ENCODE measurements around the gene GRAP2. TPM values are rescaled to one million over a fixed set of nuclear protein-coding genes. Genes with fewer than 3 reads are reported as not detected.

The GRAP2 gene
- total and polyA plus RNA-seq, 9 of the 15 experiments (the other 6 are each of a cell fraction or from before 2014, with no cell fraction given): 4.8 to 88.7 (median 60.4) TPM

DNA sequence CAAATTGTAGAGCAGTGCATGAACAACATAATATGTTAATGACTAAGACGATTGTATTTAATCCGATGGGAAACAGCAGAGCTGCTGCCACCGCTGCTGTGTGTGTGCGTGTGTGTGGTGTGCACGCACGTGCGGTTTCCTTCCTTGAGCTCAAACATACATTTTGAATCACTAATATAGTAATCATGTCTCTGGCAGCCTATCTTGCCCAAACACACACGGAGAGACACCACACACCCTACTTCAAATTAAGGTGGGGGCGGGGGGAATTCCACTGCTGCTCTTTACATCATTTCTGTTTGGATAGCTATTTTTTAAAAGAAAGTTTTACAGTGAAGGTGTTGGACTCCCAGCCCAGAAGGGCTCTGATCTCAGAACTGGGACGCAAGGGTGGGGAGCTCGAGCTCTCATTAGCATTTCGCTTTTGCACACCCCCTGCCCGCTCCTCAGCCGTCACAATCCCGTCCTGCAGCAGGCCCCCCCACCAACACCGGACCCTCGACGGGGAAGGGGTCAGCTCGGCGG is 93.2 kb downstream of the GRAP2 start (continued):
- TF ChIP-seq, protein P1, sequence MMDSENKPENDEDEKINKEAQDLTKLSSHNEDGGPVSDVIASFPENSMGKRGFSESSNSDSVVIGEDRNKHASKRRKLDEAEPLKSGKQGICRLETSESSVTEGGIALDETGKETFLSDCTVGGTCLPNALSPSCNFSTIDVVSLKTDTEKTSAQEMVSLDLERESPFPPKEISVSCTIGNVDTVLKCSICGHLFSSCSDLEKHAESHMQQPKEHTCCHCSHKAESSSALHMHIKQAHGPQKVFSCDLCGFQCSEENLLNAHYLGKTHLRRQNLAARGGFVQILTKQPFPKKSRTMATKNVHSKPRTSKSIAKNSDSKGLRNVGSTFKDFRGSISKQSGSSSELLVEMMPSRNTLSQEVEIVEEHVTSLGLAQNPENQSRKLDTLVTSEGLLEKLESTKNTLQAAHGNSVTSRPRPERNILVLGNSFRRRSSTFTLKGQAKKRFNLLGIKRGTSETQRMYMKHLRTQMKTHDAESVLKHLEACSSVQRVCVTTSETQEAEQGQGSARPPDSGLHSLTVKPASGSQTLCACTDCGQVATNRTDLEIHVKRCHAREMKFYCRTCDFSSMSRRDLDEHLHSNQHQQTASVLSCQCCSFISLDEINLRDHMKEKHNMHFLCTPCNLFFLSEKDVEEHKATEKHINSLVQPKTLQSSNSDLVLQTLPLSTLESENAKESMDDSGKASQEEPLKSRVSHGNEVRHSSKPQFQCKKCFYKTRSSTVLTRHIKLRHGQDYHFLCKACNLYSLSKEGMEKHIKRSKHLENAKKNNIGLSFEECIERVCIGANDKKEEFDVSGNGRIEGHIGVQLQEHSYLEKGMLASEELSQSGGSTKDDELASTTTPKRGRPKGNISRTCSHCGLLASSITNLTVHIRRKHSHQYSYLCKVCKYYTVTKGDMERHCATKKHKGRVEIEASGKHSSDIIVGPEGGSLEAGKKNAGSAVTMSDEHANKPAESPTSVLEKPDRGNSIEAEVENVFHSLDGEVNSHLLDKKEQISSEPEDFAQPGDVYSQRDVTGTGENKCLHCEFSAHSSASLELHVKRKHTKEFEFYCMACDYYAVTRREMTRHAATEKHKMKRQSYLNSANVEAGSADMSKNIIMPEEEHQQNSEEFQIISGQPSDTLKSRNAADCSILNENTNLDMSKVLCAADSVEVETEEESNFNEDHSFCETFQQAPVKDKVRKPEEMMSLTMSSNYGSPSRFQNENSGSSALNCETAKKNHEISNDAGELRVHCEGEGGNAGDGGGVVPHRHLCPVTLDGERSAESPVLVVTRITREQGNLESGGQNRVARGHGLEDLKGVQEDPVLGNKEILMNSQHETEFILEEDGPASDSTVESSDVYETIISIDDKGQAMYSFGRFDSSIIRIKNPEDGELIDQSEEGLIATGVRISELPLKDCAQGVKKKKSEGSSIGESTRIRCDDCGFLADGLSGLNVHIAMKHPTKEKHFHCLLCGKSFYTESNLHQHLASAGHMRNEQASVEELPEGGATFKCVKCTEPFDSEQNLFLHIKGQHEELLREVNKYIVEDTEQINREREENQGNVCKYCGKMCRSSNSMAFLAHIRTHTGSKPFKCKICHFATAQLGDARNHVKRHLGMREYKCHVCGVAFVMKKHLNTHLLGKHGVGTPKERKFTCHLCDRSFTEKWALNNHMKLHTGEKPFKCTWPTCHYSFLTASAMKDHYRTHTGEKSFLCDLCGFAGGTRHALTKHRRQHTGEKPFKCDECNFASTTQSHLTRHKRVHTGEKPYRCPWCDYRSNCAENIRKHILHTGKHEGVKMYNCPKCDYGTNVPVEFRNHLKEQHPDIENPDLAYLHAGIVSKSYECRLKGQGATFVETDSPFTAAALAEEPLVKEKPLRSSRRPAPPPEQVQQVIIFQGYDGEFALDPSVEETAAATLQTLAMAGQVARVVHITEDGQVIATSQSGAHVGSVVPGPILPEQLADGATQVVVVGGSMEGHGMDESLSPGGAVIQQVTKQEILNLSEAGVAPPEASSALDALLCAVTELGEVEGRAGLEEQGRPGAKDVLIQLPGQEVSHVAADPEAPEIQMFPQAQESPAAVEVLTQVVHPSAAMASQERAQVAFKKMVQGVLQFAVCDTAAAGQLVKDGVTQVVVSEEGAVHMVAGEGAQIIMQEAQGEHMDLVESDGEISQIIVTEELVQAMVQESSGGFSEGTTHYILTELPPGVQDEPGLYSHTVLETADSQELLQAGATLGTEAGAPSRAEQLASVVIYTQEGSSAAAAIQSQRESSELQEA (IDR thresholded peaks at IDR 0.05; ENCODE audit: low read depth): no peak
- TF ChIP-seq, protein P2, sequence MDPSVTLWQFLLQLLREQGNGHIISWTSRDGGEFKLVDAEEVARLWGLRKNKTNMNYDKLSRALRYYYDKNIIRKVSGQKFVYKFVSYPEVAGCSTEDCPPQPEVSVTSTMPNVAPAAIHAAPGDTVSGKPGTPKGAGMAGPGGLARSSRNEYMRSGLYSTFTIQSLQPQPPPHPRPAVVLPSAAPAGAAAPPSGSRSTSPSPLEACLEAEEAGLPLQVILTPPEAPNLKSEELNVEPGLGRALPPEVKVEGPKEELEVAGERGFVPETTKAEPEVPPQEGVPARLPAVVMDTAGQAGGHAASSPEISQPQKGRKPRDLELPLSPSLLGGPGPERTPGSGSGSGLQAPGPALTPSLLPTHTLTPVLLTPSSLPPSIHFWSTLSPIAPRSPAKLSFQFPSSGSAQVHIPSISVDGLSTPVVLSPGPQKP (CRISPR knock-in tag; IDR thresholded peaks at IDR 0.05): no peak
- TF ChIP-seq, protein P3, sequence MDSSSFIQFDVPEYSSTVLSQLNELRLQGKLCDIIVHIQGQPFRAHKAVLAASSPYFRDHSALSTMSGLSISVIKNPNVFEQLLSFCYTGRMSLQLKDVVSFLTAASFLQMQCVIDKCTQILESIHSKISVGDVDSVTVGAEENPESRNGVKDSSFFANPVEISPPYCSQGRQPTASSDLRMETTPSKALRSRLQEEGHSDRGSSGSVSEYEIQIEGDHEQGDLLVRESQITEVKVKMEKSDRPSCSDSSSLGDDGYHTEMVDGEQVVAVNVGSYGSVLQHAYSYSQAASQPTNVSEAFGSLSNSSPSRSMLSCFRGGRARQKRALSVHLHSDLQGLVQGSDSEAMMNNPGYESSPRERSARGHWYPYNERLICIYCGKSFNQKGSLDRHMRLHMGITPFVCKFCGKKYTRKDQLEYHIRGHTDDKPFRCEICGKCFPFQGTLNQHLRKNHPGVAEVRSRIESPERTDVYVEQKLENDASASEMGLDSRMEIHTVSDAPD (CRISPR knock-in tag; IDR thresholded peaks at IDR 0.05): no peak
- TF ChIP-seq CBFA2T2 (conservative IDR thresholded peaks at IDR 0.05): peak; percentile 46
- TF ChIP-seq ZNF143 (CRISPR knock-in tag; IDR thresholded peaks at IDR 0.05): no peak
- TF ChIP-seq DACH1 (IDR thresholded peaks at IDR 0.05; ENCODE audit: partially characterized antibody): no peak
- TF ChIP-seq SMARCC2 (IDR thresholded peaks at IDR 0.05; ENCODE audit: low read depth): no peak
- TF ChIP-seq DMBX1 (CRISPR knock-in tag; IDR thresholded peaks at IDR 0.05; ENCODE audit: borderline replicate concordance): no peak

All from K562 (cell line).